ENCODE data around the gene SOHLH1.

Gene SOHLH1

GRCh38 chr9:135699440-135699839 is at the start of gene SOHLH1:
SOHLH1 (minus strand) TSS chr9:135699481; CDS start chr9:135699467, 14 bp downstream.
- Histone ChIP-seq H3K36me3 (ENCODE audit: control insufficient read depth, insufficient read depth, low read length) (no peaks in the 10 kb centered on the region), H3K4me3 (ENCODE audit: low read length) (no peak within 1 kb of the TSS), H3K4me1 (ENCODE audit: control insufficient read depth, insufficient read depth, low read length) (peaks cover 4% of the 10 kb centered on the region), H3K27me3 (ENCODE audit: control insufficient read depth, insufficient read depth, low read length) (peaks cover 17% of the 10 kb centered on the region), H3K9ac (ENCODE audit: low read length) (no peak within 1 kb of the TSS), H3K9me3 (ENCODE audit: control insufficient read depth, low read length) (no peaks in the 10 kb centered on the region)

- Histone ChIP-seq H3K4me1 (ENCODE audit: control insufficient read depth, insufficient read depth, low read length) (no peaks in the 10 kb centered on the region), H3K27me3 (ENCODE audit: control insufficient read depth, insufficient read depth, low read length) (no peaks in the 10 kb centered on the region), H3K9ac (ENCODE audit: low read length) (no peak overlapping the region), H3K36me3 (ENCODE audit: control insufficient read depth, insufficient read depth, low read length) (no peaks in the 10 kb centered on the region), H3K4me3 (ENCODE audit: low read length) (no peak overlapping the region), H3K9me3 (ENCODE audit: control insufficient read depth, low read length) (no peaks in the 10 kb centered on the region)
These were observed 49.4 kb upstream of the SOHLH1 start for GRCh38 chr9:135748676-135749075.

- H3K4me1 ChIP-seq (ENCODE audit: control insufficient read depth, insufficient read depth, low read length), result no peaks in the 10 kb centered on the region
- no peaks in the 10 kb centered on the region for H3K27me3 ChIP-seq (ENCODE audit: control insufficient read depth, insufficient read depth, low read length)
These were observed 48.0 kb upstream of the SOHLH1 start for GRCh38 chr9:135747311-135747710.

GRCh38 chr9:135746565-135746964 is 47.3 kb upstream of the SOHLH1 start:
- no peaks in the 10 kb centered on the region for H3K9me3 ChIP-seq (ENCODE audit: control insufficient read depth, low read length)
- H3K36me3 ChIP-seq (ENCODE audit: control insufficient read depth, insufficient read depth, low read length), result no peaks in the 10 kb centered on the region
- H3K4me1 ChIP-seq (ENCODE audit: control insufficient read depth, insufficient read depth, low read length), result no peaks in the 10 kb centered on the region
- H3K27me3 ChIP-seq (ENCODE audit: control insufficient read depth, insufficient read depth, low read length), result no peaks in the 10 kb centered on the region
- H3K4me3 ChIP-seq (ENCODE audit: low read length), result no peak overlapping the region
- no peak overlapping the region for H3K9ac ChIP-seq (ENCODE audit: low read length)

More at GRCh38 chr9:135747311-135747710, 48.0 kb upstream of the SOHLH1 start:
- Histone ChIP-seq H3K9me3 (ENCODE audit: control insufficient read depth, low read length) (no peaks in the 10 kb centered on the region), H3K36me3 (ENCODE audit: control insufficient read depth, insufficient read depth, low read length) (no peaks in the 10 kb centered on the region), H3K9ac (ENCODE audit: low read length) (no peak overlapping the region), H3K4me3 (ENCODE audit: low read length) (no peak overlapping the region)

- Histone ChIP-seq H3K4me1 (ENCODE audit: control insufficient read depth, insufficient read depth, low read length) (no peaks in the 10 kb centered on the region), H3K9me3 (ENCODE audit: control insufficient read depth, low read length) (no peaks in the 10 kb centered on the region), H3K9ac (ENCODE audit: low read length) (no peak overlapping the region), H3K4me3 (ENCODE audit: low read length) (no peak overlapping the region), H3K27me3 (ENCODE audit: control insufficient read depth, insufficient read depth, low read length) (no peaks in the 10 kb centered on the region), H3K36me3 (ENCODE audit: control insufficient read depth, insufficient read depth, low read length) (no peaks in the 10 kb centered on the region)
These were observed 46.5 kb upstream of the SOHLH1 start for GRCh38 chr9:135745686-135746324.

GRCh38 chr9:135745189-135745588 is 45.9 kb upstream of the SOHLH1 start:
- Histone ChIP-seq H3K27me3 (ENCODE audit: control insufficient read depth, insufficient read depth, low read length) (peaks cover under 1% of the 10 kb centered on the region), H3K36me3 (ENCODE audit: control insufficient read depth, insufficient read depth, low read length) (no peaks in the 10 kb centered on the region), H3K9me3 (ENCODE audit: control insufficient read depth, low read length) (no peaks in the 10 kb centered on the region), H3K9ac (ENCODE audit: low read length) (no peak overlapping the region), H3K4me3 (ENCODE audit: low read length) (no peak overlapping the region), H3K4me1 (ENCODE audit: control insufficient read depth, insufficient read depth, low read length) (no peaks in the 10 kb centered on the region)

GRCh38 chr9:135744333-135745070 is 45.2 kb upstream of the SOHLH1 start:
- H3K9me3 ChIP-seq (ENCODE audit: control insufficient read depth, low read length), result no peaks in the 10 kb centered on the region
- H3K27me3 ChIP-seq (ENCODE audit: control insufficient read depth, insufficient read depth, low read length), result peaks cover 8% of the 10 kb centered on the region
- no peak overlapping the region for H3K9ac ChIP-seq (ENCODE audit: low read length)

GRCh38 chr9:135743546-135744332 is 44.5 kb upstream of the SOHLH1 start:
- no peaks in the 10 kb centered on the region for H3K9me3 ChIP-seq (ENCODE audit: control insufficient read depth, low read length)
- no peak overlapping the region for H3K9ac ChIP-seq (ENCODE audit: low read length)
- H3K36me3 ChIP-seq (ENCODE audit: control insufficient read depth, insufficient read depth, low read length), result no peaks in the 10 kb centered on the region
- H3K27me3 ChIP-seq (ENCODE audit: control insufficient read depth, insufficient read depth, low read length), result peaks cover 8% of the 10 kb centered on the region
- no peak overlapping the region for H3K4me3 ChIP-seq (ENCODE audit: low read length)
- H3K4me1 ChIP-seq (ENCODE audit: control insufficient read depth, insufficient read depth, low read length), result no peaks in the 10 kb centered on the region

More at GRCh38 chr9:135744333-135745070, 45.2 kb upstream of the SOHLH1 start:
- Histone ChIP-seq H3K36me3 (ENCODE audit: control insufficient read depth, insufficient read depth, low read length) (no peaks in the 10 kb centered on the region), H3K4me1 (ENCODE audit: control insufficient read depth, insufficient read depth, low read length) (no peaks in the 10 kb centered on the region), H3K4me3 (ENCODE audit: low read length) (no peak overlapping the region)

- H3K9me3 ChIP-seq (ENCODE audit: control insufficient read depth, low read length), result no peaks in the 10 kb centered on the region
- H3K36me3 ChIP-seq (ENCODE audit: control insufficient read depth, insufficient read depth, low read length), result no peaks in the 10 kb centered on the region
- no peak overlapping the region for H3K9ac ChIP-seq (ENCODE audit: low read length)
- peaks cover 10% of the 10 kb centered on the region for H3K27me3 ChIP-seq (ENCODE audit: control insufficient read depth, insufficient read depth, low read length)
- H3K4me3 ChIP-seq (ENCODE audit: low read length), result no peak overlapping the region
- H3K4me1 ChIP-seq (ENCODE audit: control insufficient read depth, insufficient read depth, low read length), result no peaks in the 10 kb centered on the region
These were observed 43.7 kb upstream of the SOHLH1 start for GRCh38 chr9:135743021-135743420.

- Histone ChIP-seq H3K4me1 (ENCODE audit: control insufficient read depth, insufficient read depth, low read length) (no peaks in the 10 kb centered on the region), H3K27me3 (ENCODE audit: control insufficient read depth, insufficient read depth, low read length) (peaks cover 19% of the 10 kb centered on the region), H3K9me3 (ENCODE audit: control insufficient read depth, low read length) (no peaks in the 10 kb centered on the region), H3K36me3 (ENCODE audit: control insufficient read depth, insufficient read depth, low read length) (no peaks in the 10 kb centered on the region), H3K4me3 (ENCODE audit: low read length) (no peak overlapping the region), H3K9ac (ENCODE audit: low read length) (no peak overlapping the region)
These were observed 42.3 kb upstream of the SOHLH1 start for GRCh38 chr9:135741276-135742219.

Measured in mucosa of stomach (tissue), 1 donor.